GM12891 (cell line): ENCODE measurements around the gene MAP4K4.

ENCODE experiments used
- DNase-seq: peaks from one replicate; pipeline ENCODE4 v3.0.0; 2011; ENCODE audit warnings: low spot score; ENCODE audit not compliant: insufficient read length
- FAIRE-seq: peaks from 2 replicates; lab custom pipeline; 2011; peaks lifted over from hg19 to GRCh38; lab: Jason Lieb, UNC
- PAX5 ChIP-seq: IDR thresholded peaks from 2 replicates; pipeline ENCODE4 v1.6.1; 2011; ENCODE audit warnings: low read length, moderate library complexity, mild to moderate bottlenecking; ENCODE audit not compliant: insufficient read depth, severe bottlenecking
- POLR2A ChIP-seq: IDR thresholded peaks from 2 replicates; pipeline ENCODE4 v1.6.1; 2011; ENCODE audit warnings: low read depth, low read length, control low read depth
- POLR2AphosphoS5 ChIP-seq: IDR thresholded peaks from 2 replicates; pipeline ENCODE4 v1.6.1; 2011; ENCODE audit warnings: low read depth, low read length, control low read depth
- POU2F2 ChIP-seq: IDR thresholded peaks from 2 replicates; pipeline ENCODE4 v1.6.1; 2011; ENCODE audit warnings: low read depth, mild to moderate bottlenecking, control low read depth, low read length, moderate library complexity
- SPI1 ChIP-seq: IDR thresholded peaks from 2 replicates; pipeline ENCODE4 v1.6.1; 2011; ENCODE audit warnings: low read depth, low read length, control low read depth
- TAF1 ChIP-seq: IDR thresholded peaks from 2 replicates; pipeline ENCODE4 v1.6.1; 2011; ENCODE audit warnings: low read depth, low read length, control low read depth

Gene MAP4K4

DNA sequence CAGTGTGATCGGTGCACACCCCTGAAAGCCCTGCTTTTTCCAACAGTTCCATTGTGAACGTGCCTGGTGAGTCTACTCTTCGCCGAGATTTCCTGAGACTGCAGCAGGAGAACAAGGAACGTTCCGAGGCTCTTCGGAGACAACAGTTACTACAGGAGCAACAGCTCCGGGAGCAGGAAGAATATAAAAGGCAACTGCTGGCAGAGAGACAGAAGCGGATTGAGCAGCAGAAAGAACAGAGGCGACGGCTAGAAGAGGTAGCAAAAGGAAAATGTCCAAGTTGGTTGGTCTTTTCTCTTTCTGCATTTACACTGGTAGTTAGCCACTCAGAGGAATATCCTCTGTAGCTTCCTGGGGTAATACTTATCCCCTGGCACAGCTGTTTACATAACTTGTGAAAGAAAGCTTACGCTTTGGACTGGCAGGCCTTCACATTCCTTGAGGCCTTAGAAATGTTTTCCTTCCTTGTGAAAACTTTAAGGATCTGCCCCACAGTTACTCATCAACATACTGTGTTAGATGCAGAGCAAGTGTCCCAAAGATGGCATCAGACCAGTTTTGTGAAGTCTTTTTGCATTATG, 146.6 kb downstream of the MAP4K4 start:
- TF ChIP-seq SPI1 (no peak), POLR2A (no peak), TAF1 (no peak), POU2F2 (no peak), PAX5 (no peak)
- no peak for DNase-seq
- FAIRE-seq, result no peak

DNA sequence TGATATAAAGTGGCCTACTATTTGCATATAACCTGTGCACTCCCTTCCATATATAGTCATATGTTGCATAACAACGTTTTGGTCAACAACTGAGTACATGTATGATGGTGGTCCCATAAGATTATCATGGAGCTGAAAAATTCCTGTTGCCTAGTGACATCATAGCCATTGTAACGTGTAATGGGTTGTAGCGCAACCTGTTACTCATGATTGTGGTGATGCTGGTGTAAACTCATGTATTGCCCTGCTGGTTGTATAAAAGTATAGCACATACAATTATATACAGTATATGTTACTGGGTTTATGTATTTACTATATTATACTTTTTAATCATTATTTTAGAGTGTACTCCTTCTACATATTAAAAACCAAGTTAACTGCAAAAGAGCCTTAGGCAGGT, 149.5 kb downstream of the MAP4K4 start:
- DNase-seq, result no peak

DNA sequence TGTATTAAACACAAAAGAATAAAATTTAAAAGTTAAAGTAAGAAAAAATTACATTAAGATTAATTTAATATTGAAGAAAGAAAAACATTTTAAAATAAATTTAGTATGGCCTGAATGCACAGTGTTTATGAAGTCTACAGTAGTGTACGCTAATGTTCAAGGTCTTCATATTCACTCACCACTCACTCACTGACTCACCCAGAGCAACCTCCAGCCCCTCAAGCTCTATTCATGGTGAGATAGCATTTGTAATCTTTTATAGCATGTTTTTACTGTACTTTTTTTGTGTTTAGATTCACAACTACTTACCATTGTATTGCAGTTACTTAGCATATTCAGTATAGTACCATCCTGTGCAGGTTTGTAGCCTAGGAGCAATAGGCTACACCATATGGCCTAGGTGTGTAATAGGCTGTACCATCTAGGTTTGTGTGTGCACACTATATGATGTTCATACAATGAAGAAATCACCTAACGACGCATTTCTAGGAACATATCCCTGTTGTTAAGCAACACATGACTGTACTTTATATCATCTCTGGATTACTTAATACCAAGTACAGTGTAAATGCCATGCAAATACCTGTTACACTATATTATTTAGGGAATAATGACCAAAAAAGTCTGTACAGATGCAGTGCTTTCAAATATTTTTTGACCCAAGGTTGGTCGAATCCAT, 150.3 kb downstream of the MAP4K4 start:
- no peak for FAIRE-seq
- TF ChIP-seq POU2F2 (no peak), POLR2AphosphoS5 (no peak), SPI1 (no peak), TAF1 (no peak), PAX5 (no peak), POLR2A (no peak)
- DNase-seq, result no peak

More for the DNA sequence above, 149.5 kb downstream of the MAP4K4 start:
- no peak for TF ChIP-seq POLR2AphosphoS5
- no peak for TF ChIP-seq TAF1
- no peak for TF ChIP-seq SPI1
- TF ChIP-seq POU2F2, result no peak
- TF ChIP-seq PAX5, result no peak
- TF ChIP-seq POLR2A, result no peak
- no peak for FAIRE-seq

DNA sequence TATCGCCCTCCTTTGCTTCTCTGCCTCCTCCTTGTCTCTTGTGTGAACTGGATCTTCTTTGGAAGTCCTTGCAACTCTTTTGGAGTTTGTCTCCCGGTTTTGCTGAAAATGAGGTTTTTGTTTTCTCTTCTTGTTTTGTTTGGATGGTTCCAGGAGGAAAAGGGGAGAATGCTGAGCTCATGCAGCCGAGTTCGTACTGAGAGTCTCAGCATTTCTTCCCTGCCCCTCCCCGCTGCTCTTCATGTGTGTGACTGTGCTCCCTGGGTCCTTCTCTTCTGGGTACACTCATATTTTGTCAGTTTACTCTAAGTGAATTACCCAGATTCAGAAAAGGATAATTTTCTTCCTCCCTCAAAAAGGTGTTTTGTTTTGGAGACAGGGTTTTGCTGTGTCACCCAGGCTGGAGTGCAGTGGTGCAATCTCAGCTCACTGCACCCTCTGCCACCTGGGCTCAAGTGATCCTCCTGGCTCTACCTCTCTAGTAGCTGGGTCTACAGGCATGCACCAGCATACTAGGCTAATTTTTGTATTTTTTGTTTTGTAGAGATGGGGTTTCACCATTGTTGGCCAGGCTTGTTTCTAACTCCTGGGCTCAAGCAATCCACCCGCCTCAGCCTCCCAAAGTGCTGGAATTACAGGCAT, 151.4 kb downstream of the MAP4K4 start:
- no peak for DNase-seq
- no peak for FAIRE-seq
- TF ChIP-seq SPI1, result no peak
- no peak for TF ChIP-seq TAF1
- TF ChIP-seq POLR2A, result no peak
- TF ChIP-seq POU2F2, result no peak
- no peak for TF ChIP-seq PAX5
- TF ChIP-seq POLR2AphosphoS5, result no peak

DNA sequence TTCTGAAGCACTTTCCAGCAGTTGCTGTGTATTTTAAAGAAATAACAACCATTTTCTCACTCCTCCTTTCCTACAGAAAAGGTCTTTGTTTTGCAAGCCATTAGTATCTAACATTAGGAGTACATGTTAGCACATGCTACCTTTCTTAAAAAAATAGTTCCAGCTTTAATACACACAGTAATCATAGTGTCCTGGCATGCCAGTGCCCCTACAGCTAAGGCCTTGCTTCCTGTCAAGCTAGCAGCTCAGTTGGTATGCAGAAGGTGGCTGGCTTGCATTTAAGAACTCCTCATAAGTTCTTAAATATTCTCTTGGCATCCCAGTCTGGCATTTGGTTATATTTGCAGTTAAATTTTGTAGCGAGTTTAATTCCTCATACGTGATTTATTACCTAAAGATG, 152.9 kb downstream of the MAP4K4 start:
- FAIRE-seq, result no peak
- no peak for TF ChIP-seq POU2F2
- no peak for TF ChIP-seq POLR2AphosphoS5
- no peak for TF ChIP-seq TAF1
- no peak for TF ChIP-seq SPI1
- no peak for TF ChIP-seq POLR2A
- TF ChIP-seq PAX5, result no peak
- DNase-seq, result no peak

DNA sequence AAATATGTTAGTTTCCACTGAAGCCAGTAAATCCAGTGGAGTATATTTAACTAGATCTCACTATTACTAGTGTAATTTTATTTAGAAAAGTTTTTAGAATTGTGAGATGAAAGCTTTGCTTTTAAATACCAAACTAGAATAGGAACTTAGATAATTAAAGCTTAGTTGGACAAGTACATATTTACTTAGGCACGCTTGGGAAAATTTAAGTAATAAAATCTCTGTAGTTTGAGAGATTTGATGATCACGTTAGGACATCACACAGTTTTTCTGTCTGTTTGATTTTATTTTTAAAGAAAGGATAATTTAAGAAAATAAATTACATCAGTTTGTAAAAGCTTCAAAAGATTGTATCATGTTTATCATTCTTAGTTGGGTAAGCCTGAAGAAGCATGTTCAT, 153.5 kb downstream of the MAP4K4 start:
- TF ChIP-seq POLR2A (no peak), POLR2AphosphoS5 (no peak), SPI1 (no peak), POU2F2 (no peak), PAX5 (no peak), TAF1 (no peak)
- no peak for FAIRE-seq
- DNase-seq, result no peak

DNA sequence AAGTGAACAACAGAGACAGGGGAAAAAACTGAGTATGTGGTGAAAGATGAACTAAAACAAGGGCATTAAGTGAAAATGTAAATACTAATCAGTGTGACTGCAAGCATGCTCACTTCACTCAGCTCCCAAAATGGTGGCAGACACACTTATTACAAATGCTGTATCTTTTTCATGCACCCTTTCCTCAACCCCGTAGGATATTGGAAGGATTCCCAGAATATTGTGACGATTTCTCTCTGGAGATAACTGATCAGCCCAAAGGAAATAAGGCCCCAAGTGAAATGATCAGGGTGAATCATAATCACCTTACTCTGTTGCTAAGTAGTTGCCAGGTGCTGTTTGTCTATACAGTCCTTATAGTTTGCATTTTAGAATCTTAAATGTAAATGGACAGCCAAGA, 155.3 kb downstream of the MAP4K4 start:
- DNase-seq (no peak), FAIRE-seq (no peak)
- TF ChIP-seq TAF1 (no peak), POLR2A (no peak), POU2F2 (no peak), SPI1 (no peak), PAX5 (no peak), POLR2AphosphoS5 (no peak)

DNA sequence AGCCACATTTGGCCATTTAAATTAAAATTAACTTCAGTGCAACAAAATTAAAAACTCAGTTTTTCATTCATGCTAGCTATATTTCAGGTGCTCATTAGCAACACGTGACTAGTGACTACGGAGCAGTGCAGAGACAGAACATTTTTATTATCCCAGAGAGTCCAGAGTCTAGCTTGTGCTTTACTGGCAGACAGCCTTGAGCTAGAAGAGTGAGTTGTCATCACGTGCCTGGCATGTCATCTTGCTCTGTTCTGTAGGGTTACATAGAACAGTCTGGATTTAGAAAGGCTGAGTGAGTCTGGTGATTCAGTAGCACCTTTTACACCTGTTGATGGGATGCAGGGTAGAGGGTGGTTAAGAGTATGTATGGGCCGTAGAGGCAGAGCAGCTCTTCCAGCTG, 157.4 kb downstream of the MAP4K4 start:
- no peak for TF ChIP-seq PAX5
- no peak for TF ChIP-seq SPI1
- no peak for TF ChIP-seq POU2F2
- TF ChIP-seq TAF1, result no peak
- no peak for TF ChIP-seq POLR2AphosphoS5
- no peak for TF ChIP-seq POLR2A
- FAIRE-seq (no peak), DNase-seq (no peak)

DNA sequence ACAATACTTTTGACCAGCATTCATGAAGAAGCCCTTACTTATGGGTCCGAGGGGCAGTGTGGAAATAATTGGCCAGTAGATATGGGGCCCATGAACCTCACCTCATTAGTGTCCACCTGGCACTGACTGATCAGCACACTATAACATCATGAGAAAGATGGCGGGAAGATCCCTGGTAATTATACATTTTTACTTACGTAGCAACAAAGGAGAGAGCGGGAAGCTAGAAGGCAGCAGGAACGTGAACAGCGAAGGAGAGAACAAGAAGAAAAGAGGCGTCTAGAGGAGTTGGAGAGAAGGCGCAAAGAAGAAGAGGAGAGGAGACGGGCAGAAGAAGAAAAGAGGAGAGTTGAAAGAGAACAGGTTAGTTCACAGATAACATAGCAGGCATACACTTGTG, 158.3 kb downstream of the MAP4K4 start:
- DNase-seq (no peak), FAIRE-seq (no peak)
- TF ChIP-seq PAX5 (no peak), SPI1 (no peak), POU2F2 (no peak), POLR2AphosphoS5 (no peak), TAF1 (no peak), POLR2A (no peak)
